Colonic mucosa (tissue), 4 donors: ENCODE data around the gene GPR146. TPM values are rescaled to one million over a fixed set of nuclear protein-coding genes. Genes with fewer than 3 reads are reported as not detected.

Experiments used
- DNase-seq: peaks from one replicate; pipeline ENCODE4 v3.0.0-alpha.2; 2020
- H3K27ac ChIP-seq: fragments of 200-600 bp; one replicate; pipeline ENCODE4 v1.8.0; 2021
- H3K27me3 ChIP-seq: fragments of 200-600 bp; one replicate; pipeline ENCODE4 v1.8.0; 2021
- H3K36me3 ChIP-seq: fragments of 200-600 bp; one replicate; pipeline ENCODE4 v1.8.0; 2021
- H3K4me1 ChIP-seq: fragments of 200-600 bp; one replicate; pipeline ENCODE4 v1.8.0; 2021; ENCODE audit warnings: mild to moderate bottlenecking
- H3K4me3 ChIP-seq: fragments of 200-600 bp; one replicate; pipeline ENCODE4 v1.8.0; 2021
- H3K9ac ChIP-seq, 2 donors: one replicate each; pipeline ENCODE4 v1.7.0; 2013; ENCODE audit warnings: control low read depth in 2 of 2, low read depth in 2 of 2, low read length in 2 of 2
- H3K9me3 ChIP-seq: fragments of 200-600 bp; one replicate; pipeline ENCODE4 v1.8.0; 2021
- intact Hi-C: fragments of 100-400 bp; cut with DNase I; formaldehyde crosslinking; loops from one replicate; pipeline ENCODE4 v1.14.1; 2022
- total RNA-seq, 2 donors: library from RNA; stranded (reverse); fragmentation: NEBNext Ultra II Directional in 1 of 2; extraction: Animal tissue kit (Norgen Biotek cat#: 25700) in 1 of 2; gene quantifications; one replicate each; pipeline ENCODE4 v1.2.1, GENCODE V29; 2021
- TF ChIP-seq, protein P1 (sequence below): fragments of 200-600 bp; IDR thresholded peaks from one replicate; pipeline ENCODE4 v1.8.0; 2022; ENCODE audit warnings: antibody characterized with exemption, mild to moderate bottlenecking
- donor health status: healthy.
- donor health status: DM: no; HTN: no; CAD: no.
- donor health status: DM: no; HTN: no; CAD: no.

The GPR146 gene
- total RNA-seq, 2 donors from 2014 or later = 2.9 to 9.0 TPM

DNA sequence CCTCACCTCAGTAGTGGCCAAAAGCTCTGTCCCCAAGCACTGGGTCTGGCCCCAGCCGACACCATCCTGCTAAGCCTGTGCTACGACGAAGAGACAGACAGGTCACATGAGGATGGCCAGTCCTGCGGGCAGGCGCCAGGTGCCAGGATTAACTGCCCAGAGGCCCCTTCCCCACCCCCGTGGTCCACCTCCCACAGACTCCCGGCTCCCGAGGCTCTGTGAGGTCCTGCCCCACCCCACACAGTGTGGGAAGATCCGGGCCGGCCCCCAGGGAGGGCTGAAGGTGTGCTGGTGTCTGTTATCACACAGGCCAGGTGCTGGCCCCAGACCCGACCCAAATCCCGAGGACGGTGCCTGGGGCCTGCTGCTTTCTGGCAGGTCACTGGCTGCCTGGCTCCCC lies 34.1 kb upstream of the GPR146 start:
- DNase-seq = no peak
- H3K4me1 ChIP-seq = no peaks in the 10 kb centered on the region
- H3K27me3 ChIP-seq = no peaks in the 10 kb centered on the region
- TF ChIP-seq, protein P1, sequence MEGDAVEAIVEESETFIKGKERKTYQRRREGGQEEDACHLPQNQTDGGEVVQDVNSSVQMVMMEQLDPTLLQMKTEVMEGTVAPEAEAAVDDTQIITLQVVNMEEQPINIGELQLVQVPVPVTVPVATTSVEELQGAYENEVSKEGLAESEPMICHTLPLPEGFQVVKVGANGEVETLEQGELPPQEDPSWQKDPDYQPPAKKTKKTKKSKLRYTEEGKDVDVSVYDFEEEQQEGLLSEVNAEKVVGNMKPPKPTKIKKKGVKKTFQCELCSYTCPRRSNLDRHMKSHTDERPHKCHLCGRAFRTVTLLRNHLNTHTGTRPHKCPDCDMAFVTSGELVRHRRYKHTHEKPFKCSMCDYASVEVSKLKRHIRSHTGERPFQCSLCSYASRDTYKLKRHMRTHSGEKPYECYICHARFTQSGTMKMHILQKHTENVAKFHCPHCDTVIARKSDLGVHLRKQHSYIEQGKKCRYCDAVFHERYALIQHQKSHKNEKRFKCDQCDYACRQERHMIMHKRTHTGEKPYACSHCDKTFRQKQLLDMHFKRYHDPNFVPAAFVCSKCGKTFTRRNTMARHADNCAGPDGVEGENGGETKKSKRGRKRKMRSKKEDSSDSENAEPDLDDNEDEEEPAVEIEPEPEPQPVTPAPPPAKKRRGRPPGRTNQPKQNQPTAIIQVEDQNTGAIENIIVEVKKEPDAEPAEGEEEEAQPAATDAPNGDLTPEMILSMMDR = no peak
- no peak overlapping the region for H3K4me3 ChIP-seq
- H3K36me3 ChIP-seq = no peaks in the 10 kb centered on the region
- H3K27ac ChIP-seq = no peak overlapping the region
- intact Hi-C loops = no loop called here
- H3K9ac ChIP-seq = no peak overlapping the region
- no peaks in the 10 kb centered on the region for H3K9me3 ChIP-seq

DNA sequence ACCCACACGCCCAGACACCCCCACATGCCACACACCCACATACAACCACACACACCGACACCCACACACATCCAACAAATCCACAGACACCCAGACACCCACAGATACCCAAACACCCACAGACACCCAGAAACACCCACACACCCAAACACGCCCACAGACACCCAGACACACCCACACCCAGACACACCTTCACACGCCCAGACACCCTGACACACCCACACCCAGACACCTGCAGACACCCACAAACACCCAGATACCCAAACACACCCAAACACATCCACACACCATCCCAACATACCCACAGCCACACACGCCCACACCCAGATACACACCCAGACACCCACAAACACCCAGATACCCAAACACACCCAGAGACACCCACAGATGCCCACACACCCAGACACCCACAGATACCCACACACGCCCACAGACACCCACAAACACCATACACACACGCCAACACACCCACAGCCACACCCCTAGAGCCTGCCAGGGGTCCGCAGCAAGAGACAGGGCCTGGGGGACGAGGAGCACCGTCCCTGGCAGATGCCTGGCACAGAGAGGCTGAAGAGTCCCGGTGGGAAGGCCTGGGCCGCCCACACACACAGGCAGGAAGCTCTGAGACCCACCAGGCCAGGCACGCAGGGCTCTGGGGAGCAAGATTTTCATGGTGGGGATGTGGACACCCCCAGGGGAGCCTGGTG lies 32.9 kb upstream of the GPR146 start:
- DNase-seq = no peak
- intact Hi-C loops = no loop called here
- Histone ChIP-seq H3K27me3 (no peaks in the 10 kb centered on the region), H3K9me3 (no peaks in the 10 kb centered on the region), H3K27ac (no peak overlapping the region), H3K4me1 (no peaks in the 10 kb centered on the region), H3K36me3 (no peaks in the 10 kb centered on the region), H3K9ac (no peak overlapping the region), H3K4me3 (no peak overlapping the region)
- TF ChIP-seq, protein P1 = no peak

- intact Hi-C loops = no loop called here
- H3K27ac ChIP-seq = no peak overlapping the region
- DNase-seq = no peak
- H3K4me1 ChIP-seq = no peaks in the 10 kb centered on the region
- no peaks in the 10 kb centered on the region for H3K9me3 ChIP-seq
- TF ChIP-seq, protein P1 = no peak
- H3K4me3 ChIP-seq = no peak overlapping the region
- H3K27me3 ChIP-seq = no peaks in the 10 kb centered on the region
- no peaks in the 10 kb centered on the region for H3K36me3 ChIP-seq
- no peak overlapping the region for H3K9ac ChIP-seq
These were observed 32.2 kb upstream of the GPR146 start for GRCh38 chr7:1012004-1012715.

DNA sequence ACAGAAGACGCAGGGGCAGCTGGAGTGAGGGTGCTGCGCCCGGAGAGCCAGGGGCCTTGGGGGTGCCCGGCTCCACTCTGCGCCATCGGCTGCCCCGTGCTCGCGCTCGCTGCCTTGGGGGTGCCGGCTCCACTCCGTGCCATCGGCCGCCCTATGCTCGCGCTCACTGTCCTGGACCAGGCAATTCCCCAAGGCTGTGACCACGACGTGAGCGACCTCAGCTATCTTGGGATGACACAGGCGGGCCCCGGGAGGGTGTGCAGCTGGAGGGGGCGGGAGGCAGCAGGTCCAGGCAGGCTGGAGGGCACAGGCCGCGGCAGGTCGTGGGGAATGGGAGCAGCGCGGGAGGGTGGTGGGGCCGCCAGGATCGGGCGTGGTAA lies 31.6 kb upstream of the GPR146 start:
- H3K27ac ChIP-seq = no peak overlapping the region
- no peaks in the 10 kb centered on the region for H3K4me1 ChIP-seq
- H3K9me3 ChIP-seq = no peaks in the 10 kb centered on the region
- TF ChIP-seq, protein P1 = no peak
- no peak for DNase-seq
- no peak overlapping the region for H3K9ac ChIP-seq
- H3K36me3 ChIP-seq = no peaks in the 10 kb centered on the region
- H3K4me3 ChIP-seq = no peak overlapping the region
- intact Hi-C loops = no loop called here
- no peaks in the 10 kb centered on the region for H3K27me3 ChIP-seq

DNA sequence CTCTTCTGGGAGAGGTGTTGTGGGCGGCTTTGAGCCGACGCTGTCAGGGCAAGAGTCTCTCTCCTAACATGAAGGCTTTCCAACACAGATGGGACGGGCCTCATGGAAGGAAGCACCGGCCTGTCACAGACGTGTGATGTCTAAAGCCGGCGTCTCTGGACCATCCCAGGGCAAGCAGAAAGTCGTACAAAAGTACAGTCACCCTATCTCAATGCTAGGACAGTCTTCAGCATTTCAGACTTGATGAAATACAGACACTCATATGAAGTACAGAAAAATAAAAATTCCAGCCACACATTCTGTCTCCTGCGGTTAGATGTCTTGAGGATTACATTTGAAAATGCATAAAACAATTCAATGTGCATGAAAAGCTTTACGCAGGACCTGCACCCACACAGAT lies 30.8 kb upstream of the GPR146 start:
- no peaks in the 10 kb centered on the region for H3K9me3 ChIP-seq
- no peaks in the 10 kb centered on the region for H3K4me1 ChIP-seq
- no peak overlapping the region for H3K9ac ChIP-seq
- TF ChIP-seq, protein P1 = no peak
- no peak overlapping the region for H3K4me3 ChIP-seq
- no peaks in the 10 kb centered on the region for H3K36me3 ChIP-seq
- DNase-seq = no peak
- intact Hi-C loops = no loop called here
- no peak overlapping the region for H3K27ac ChIP-seq
- no peaks in the 10 kb centered on the region for H3K27me3 ChIP-seq
